ENCODE results near the gene DPP6.

DPP6 gene

GRCh38 chr7:154394804-154395203 lies 342.6 kb downstream of the DPP6 start:
- no peaks in the 10 kb centered on the region for H3K4me1 ChIP-seq (ENCODE audit: insufficient read depth, low read length, poor library complexity, severe bottlenecking)
- no peaks in the 10 kb centered on the region for H3K79me2 ChIP-seq (ENCODE audit: insufficient read depth, low read length)
- H3K9me3 ChIP-seq (ENCODE audit: insufficient read depth, low read depth, low read length): no peaks in the 10 kb centered on the region
- TF ChIP-seq EZH2phosphoT487 (IDR thresholded peaks at IDR 0.05; ENCODE audit: borderline replicate concordance): no peak
- TF ChIP-seq CTCF (conservative IDR thresholded peaks at IDR 0.05; ENCODE audit: low read length): no peak
- H2AFZ ChIP-seq (ENCODE audit: low read length): no peak overlapping the region
- no peaks in the 10 kb centered on the region for H3K27me3 ChIP-seq (ENCODE audit: insufficient read depth, low read length, poor library complexity, severe bottlenecking)
- H3K9ac ChIP-seq (ENCODE audit: low read depth, low read length, poor library complexity, severe bottlenecking): no peak overlapping the region
- H3K36me3 ChIP-seq (ENCODE audit: insufficient read depth, low read length): no peaks in the 10 kb centered on the region; the same call in 1 of the 2 replicates
- H3F3A ChIP-seq (ENCODE audit: low read depth): no peaks in the 10 kb centered on the region
- no peaks in the 10 kb centered on the region for H4K20me1 ChIP-seq (ENCODE audit: insufficient read depth, low read length, poor library complexity, severe bottlenecking)
- H3K9me2 ChIP-seq (replicated peaks; ENCODE audit: low read depth, low read length): no peaks in the 10 kb centered on the region
- no peak overlapping the region for H3K4me3 ChIP-seq (ENCODE audit: low read length, poor library complexity, severe bottlenecking)
- no peak overlapping the region for H3K4me2 ChIP-seq (ENCODE audit: low read depth, low read length, poor library complexity, severe bottlenecking)

- H3K9ac ChIP-seq (ENCODE audit: low read depth, low read length, poor library complexity, severe bottlenecking): no peak overlapping the region
- H3F3A ChIP-seq (ENCODE audit: low read depth): no peaks in the 10 kb centered on the region
- H3K9me3 ChIP-seq (ENCODE audit: insufficient read depth, low read depth, low read length): no peaks in the 10 kb centered on the region
- H4K20me1 ChIP-seq (ENCODE audit: insufficient read depth, low read length, poor library complexity, severe bottlenecking): no peaks in the 10 kb centered on the region
- H3K79me2 ChIP-seq (ENCODE audit: insufficient read depth, low read length): no peaks in the 10 kb centered on the region
- no peak overlapping the region for H3K4me3 ChIP-seq (ENCODE audit: low read length, poor library complexity, severe bottlenecking)
- H3K27me3 ChIP-seq (ENCODE audit: insufficient read depth, low read length, poor library complexity, severe bottlenecking): no peaks in the 10 kb centered on the region
- TF ChIP-seq CTCF (conservative IDR thresholded peaks at IDR 0.05; ENCODE audit: low read length): no peak
- no peaks in the 10 kb centered on the region for H3K4me1 ChIP-seq (ENCODE audit: insufficient read depth, low read length, poor library complexity, severe bottlenecking)
- no peaks in the 10 kb centered on the region for H3K9me2 ChIP-seq (replicated peaks; ENCODE audit: low read depth, low read length)
- no peak overlapping the region for H3K4me2 ChIP-seq (ENCODE audit: low read depth, low read length, poor library complexity, severe bottlenecking)
- H2AFZ ChIP-seq (ENCODE audit: low read length): no peak overlapping the region
- H3K36me3 ChIP-seq (ENCODE audit: insufficient read depth, low read length): no peaks in the 10 kb centered on the region
Observed at GRCh38 chr7:154406312-154406711, 354.1 kb downstream of the DPP6 start.

GRCh38 chr7:154409703-154410311 lies 357.6 kb downstream of the DPP6 start:
- TF ChIP-seq EZH2phosphoT487 (IDR thresholded peaks at IDR 0.05; ENCODE audit: borderline replicate concordance): no peak
- TF ChIP-seq CTCF (conservative IDR thresholded peaks at IDR 0.05; ENCODE audit: low read length): no peak
- Histone ChIP-seq H3K36me3 (ENCODE audit: insufficient read depth, low read length) (no peaks in the 10 kb centered on the region), H3K4me1 (ENCODE audit: insufficient read depth, low read length, poor library complexity, severe bottlenecking) (no peaks in the 10 kb centered on the region), H4K20me1 (ENCODE audit: insufficient read depth, low read length, poor library complexity, severe bottlenecking) (no peaks in the 10 kb centered on the region), H3K9me3 (ENCODE audit: insufficient read depth, low read depth, low read length) (no peaks in the 10 kb centered on the region), H3K79me2 (ENCODE audit: insufficient read depth, low read length) (no peaks in the 10 kb centered on the region), H3K9ac (ENCODE audit: low read depth, low read length, poor library complexity, severe bottlenecking) (no peak overlapping the region), H3K4me3 (ENCODE audit: low read length, poor library complexity, severe bottlenecking) (no peak overlapping the region), H3K4me2 (ENCODE audit: low read depth, low read length, poor library complexity, severe bottlenecking) (no peak overlapping the region), H3F3A (ENCODE audit: low read depth) (no peaks in the 10 kb centered on the region), H3K27me3 (ENCODE audit: insufficient read depth, low read length, poor library complexity, severe bottlenecking) (no peaks in the 10 kb centered on the region), H3K9me2 (replicated peaks; ENCODE audit: low read depth, low read length) (no peaks in the 10 kb centered on the region), H2AFZ (ENCODE audit: low read length) (no peak overlapping the region)

Data from Loucy (cell line).